Measurements from ENCODE around the gene MAP2.

DNA sequence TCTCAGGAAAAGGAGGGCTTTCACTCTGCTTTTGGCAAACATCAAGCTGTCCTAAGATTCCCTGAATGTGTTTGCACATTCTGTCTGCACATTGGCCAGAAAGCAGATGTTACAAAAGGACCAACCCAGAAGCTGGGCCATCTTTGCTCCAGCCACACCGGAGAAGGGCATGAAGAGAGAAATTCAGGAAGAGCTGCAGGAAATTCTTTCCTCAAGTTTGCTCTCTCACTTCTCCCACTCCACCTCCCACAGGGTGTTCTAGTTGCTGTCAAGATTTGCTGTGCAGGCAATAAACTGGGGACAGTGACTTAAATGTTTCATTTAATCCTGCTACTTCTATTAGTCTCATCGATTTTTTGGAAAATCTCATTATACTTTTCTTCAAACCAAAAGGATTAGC, 210.1 kb downstream of the MAP2 start:
- TF ChIP-seq, protein P1, sequence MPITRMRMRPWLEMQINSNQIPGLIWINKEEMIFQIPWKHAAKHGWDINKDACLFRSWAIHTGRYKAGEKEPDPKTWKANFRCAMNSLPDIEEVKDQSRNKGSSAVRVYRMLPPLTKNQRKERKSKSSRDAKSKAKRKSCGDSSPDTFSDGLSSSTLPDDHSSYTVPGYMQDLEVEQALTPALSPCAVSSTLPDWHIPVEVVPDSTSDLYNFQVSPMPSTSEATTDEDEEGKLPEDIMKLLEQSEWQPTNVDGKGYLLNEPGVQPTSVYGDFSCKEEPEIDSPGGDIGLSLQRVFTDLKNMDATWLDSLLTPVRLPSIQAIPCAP (CRISPR knock-in tag; IDR thresholded peaks at IDR 0.05; ENCODE audit: low read depth) = no peak
- no peak for TF ChIP-seq ZNF318 (CRISPR knock-in tag; IDR thresholded peaks at IDR 0.05)
- TF ChIP-seq, protein P2, sequence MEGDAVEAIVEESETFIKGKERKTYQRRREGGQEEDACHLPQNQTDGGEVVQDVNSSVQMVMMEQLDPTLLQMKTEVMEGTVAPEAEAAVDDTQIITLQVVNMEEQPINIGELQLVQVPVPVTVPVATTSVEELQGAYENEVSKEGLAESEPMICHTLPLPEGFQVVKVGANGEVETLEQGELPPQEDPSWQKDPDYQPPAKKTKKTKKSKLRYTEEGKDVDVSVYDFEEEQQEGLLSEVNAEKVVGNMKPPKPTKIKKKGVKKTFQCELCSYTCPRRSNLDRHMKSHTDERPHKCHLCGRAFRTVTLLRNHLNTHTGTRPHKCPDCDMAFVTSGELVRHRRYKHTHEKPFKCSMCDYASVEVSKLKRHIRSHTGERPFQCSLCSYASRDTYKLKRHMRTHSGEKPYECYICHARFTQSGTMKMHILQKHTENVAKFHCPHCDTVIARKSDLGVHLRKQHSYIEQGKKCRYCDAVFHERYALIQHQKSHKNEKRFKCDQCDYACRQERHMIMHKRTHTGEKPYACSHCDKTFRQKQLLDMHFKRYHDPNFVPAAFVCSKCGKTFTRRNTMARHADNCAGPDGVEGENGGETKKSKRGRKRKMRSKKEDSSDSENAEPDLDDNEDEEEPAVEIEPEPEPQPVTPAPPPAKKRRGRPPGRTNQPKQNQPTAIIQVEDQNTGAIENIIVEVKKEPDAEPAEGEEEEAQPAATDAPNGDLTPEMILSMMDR (CRISPR knock-in tag; IDR thresholded peaks at IDR 0.05) = no peak
- no peak for TF ChIP-seq ZNF572 (CRISPR knock-in tag; IDR thresholded peaks at IDR 0.05)
- no peak for TF ChIP-seq RARG (CRISPR knock-in tag; IDR thresholded peaks at IDR 0.05; ENCODE audit: low read depth)
- TF ChIP-seq ZNF501 (CRISPR knock-in tag; IDR thresholded peaks at IDR 0.05) = no peak
- no peak for TF ChIP-seq POLR2A (IDR thresholded peaks at IDR 0.05; ENCODE audit: insufficient read depth in 1 of 2, low read depth in 2 of 2, low read length in 2 of 2)
- TF ChIP-seq, protein P3, sequence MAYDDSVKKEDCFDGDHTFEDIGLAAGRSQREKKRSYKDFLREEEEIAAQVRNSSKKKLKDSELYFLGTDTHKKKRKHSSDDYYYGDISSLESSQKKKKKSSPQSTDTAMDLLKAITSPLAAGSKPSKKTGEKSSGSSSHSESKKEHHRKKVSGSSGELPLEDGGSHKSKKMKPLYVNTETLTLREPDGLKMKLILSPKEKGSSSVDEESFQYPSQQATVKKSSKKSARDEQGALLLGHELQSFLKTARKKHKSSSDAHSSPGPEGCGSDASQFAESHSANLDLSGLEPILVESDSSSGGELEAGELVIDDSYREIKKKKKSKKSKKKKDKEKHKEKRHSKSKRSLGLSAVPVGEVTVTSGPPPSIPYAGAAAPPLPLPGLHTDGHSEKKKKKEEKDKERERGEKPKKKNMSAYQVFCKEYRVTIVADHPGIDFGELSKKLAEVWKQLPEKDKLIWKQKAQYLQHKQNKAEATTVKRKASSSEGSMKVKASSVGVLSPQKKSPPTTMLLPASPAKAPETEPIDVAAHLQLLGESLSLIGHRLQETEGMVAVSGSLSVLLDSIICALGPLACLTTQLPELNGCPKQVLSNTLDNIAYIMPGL (CRISPR knock-in tag; IDR thresholded peaks at IDR 0.05; ENCODE audit: borderline replicate concordance in 1 of 2, low read depth in 1 of 2) = no peak
- no peak for TF ChIP-seq PHB2 (IDR thresholded peaks at IDR 0.05; ENCODE audit: partially characterized antibody)
- no peak for TF ChIP-seq STAT5B (CRISPR knock-in tag; IDR thresholded peaks at IDR 0.05)
- no peak for TF ChIP-seq ZNF558 (CRISPR knock-in tag; IDR thresholded peaks at IDR 0.05; ENCODE audit: borderline replicate concordance)
- TF ChIP-seq NFYB (CRISPR knock-in tag; IDR thresholded peaks at IDR 0.05) = no peak

Data from HepG2 (cell line).